CD4-positive, alpha-beta T cell (primary cell): Measurements from ENCODE around the gene S100A5. TPM values are rescaled to one million over a fixed set of nuclear protein-coding genes. Genes with fewer than 3 reads are reported as not detected.

Source experiments
- ATAC-seq: fragments of 200-7000 bp; cut with Tn5 transposase; one replicate; pipeline ENCODE4 v1.10.0; 2022; ENCODE audit warnings: mild to moderate bottlenecking; ENCODE audit not compliant: poor library complexity
- CTCF ChIA-PET: fragments of 350-600 bp; sonication (Branson Sonifier 250); formaldehyde crosslinking; loops from one replicate; lab custom pipeline; 2021; ENCODE audit warnings: antibody characterized with exemption, inconsistent platforms; lab: Charles Lee
- POLR2A ChIA-PET: fragments of 350-600 bp; sonication (Branson Sonifier 250); formaldehyde crosslinking; loops from one replicate; lab custom pipeline; 2021; ENCODE audit warnings: antibody characterized with exemption, inconsistent platforms; lab: Charles Lee
- DNase-seq, 14 experiments: peaks; one replicate each; pipeline ENCODE4 v3.0.0-alpha.2; 2013 to 2020; ENCODE audit warnings: mixed read lengths in 2 of 14
- H3K27ac ChIP-seq, 2 donors: one replicate each; pipeline versions ENCODE4 v1.5.1 to v1.7.0; 2013; ENCODE audit warnings: low read length in 2 of 2, low read depth in 1 of 2, mild to moderate bottlenecking in 1 of 2
- H3K27me3 ChIP-seq, 2 experiments: 1 replicate in 1 of 2; 2 replicates in 1 of 2; pipeline versions ENCODE4 v1.6.1 to v1.7.0; 2013; ENCODE audit warnings: low read length in 2 of 2, control low read depth in 1 of 2, mild to moderate bottlenecking in 1 of 2, moderate library complexity in 1 of 2; ENCODE audit not compliant: insufficient read depth in 2 of 2, control insufficient read depth in 1 of 2
- H3K36me3 ChIP-seq: one replicate; pipeline ENCODE4 v1.6.1; 2013; ENCODE audit warnings: low read length, control low read depth; ENCODE audit not compliant: insufficient read depth
- H3K4me1 ChIP-seq: one replicate; pipeline ENCODE4 v1.6.1; 2013; ENCODE audit warnings: low read length, control low read depth; ENCODE audit not compliant: insufficient read depth
- H3K4me3 ChIP-seq: one replicate; pipeline ENCODE4 v1.5.1; 2013; ENCODE audit warnings: mild to moderate bottlenecking, low read length, moderate library complexity
- H3K9me3 ChIP-seq, 2 experiments: 1 replicate in 1 of 2; 2 replicates in 1 of 2; pipeline versions ENCODE4 v1.6.1 to v1.7.0; 2013; ENCODE audit warnings: low read length in 2 of 2, mild to moderate bottlenecking in 2 of 2, control low read depth in 1 of 2, moderate library complexity in 1 of 2; ENCODE audit not compliant: control insufficient read depth in 1 of 2, insufficient read depth in 1 of 2
- H3K27ac Mint-ChIP-seq: one replicate; pipeline ENCODE4 v1.8.0; 2020; ENCODE audit warnings: mixed read lengths
- H3K27me3 Mint-ChIP-seq: one replicate; pipeline ENCODE4 v1.8.0; 2021; ENCODE audit warnings: mixed read lengths
- H3K36me3 Mint-ChIP-seq: one replicate; pipeline ENCODE4 v1.8.0; 2021; ENCODE audit warnings: low read depth, mixed read lengths
- H3K4me1 Mint-ChIP-seq: one replicate; pipeline ENCODE4 v1.8.0; 2021; ENCODE audit warnings: low read depth, mixed read lengths
- H3K4me3 Mint-ChIP-seq: one replicate; pipeline ENCODE4 v1.8.0; 2020; ENCODE audit warnings: mild to moderate bottlenecking, mixed read lengths
- H3K9me3 Mint-ChIP-seq: one replicate; pipeline ENCODE4 v1.8.0; 2020; ENCODE audit warnings: mixed read lengths
- CTCF ChIP-seq: fragments of 200-600 bp; IDR thresholded peaks from one replicate; pipeline ENCODE4 v1.8.0; 2022; ENCODE audit warnings: antibody characterized with exemption, mild to moderate bottlenecking
- intact Hi-C, 2 experiments: fragments of 100-400 bp; cut with DNase I in 1 of 2; cut with micrococcal nuclease in 1 of 2; formaldehyde crosslinking; loops; one replicate each; pipeline versions ENCODE4 v1.15.1 to v1.9.0; 2023 to 2025; cut with DNase I, micrococcal nuclease
- total RNA-seq, 174 experiments: library from RNA in 2 of 174; stranded (reverse) in 2 of 174; gene quantifications; one replicate each; pipeline ENCODE4 v1.2.3 and lab custom pipeline; 2021 to 2026

The S100A5 gene
- total RNA-seq, 2 experiments from 2014 or later, result 0.80 to 1.3 TPM

- H3K27ac Mint-ChIP-seq, result peak overlapping the region; percentile 98
- peaks cover 47% of the 10 kb centered on the region for H3K4me1 Mint-ChIP-seq
- H3K9me3 ChIP-seq, result no peaks in the 10 kb centered on the region
- H3K36me3 ChIP-seq, result peaks cover 20% of the 10 kb centered on the region
- no peak overlapping the region for H3K27ac ChIP-seq
- intact Hi-C loops, result loop anchor here in 1 of 2 experiments (2.0 to 5.0 kb wide), 2 partner anchors 19 to 84 kb away; partner anchors contain the start of gene CHTOP
- no peak overlapping the region for H3K4me3 ChIP-seq
- no peaks in the 10 kb centered on the region for H3K27me3 ChIP-seq
- CTCF ChIA-PET, result interaction anchor here (0.6 to 1.4 kb wide), 2 partner anchors 15 to 21 kb away, joined by 3 to 5 read pairs; no protein-coding TSS in a partner anchor
- DNase-seq (no peak), ATAC-seq (no peak)
- POLR2A ChIA-PET, result interaction anchor here (0.7 to 1.2 kb wide), 2 partner anchors 14 to 16 kb away, joined by 3 read pairs; no protein-coding TSS in a partner anchor
- H3K9me3 Mint-ChIP-seq, result no peaks in the 10 kb centered on the region
- H3K4me1 ChIP-seq, result peaks cover 62% of the 10 kb centered on the region
- peak overlapping the region; percentile 62 for H3K4me3 Mint-ChIP-seq
- no peak for TF ChIP-seq CTCF
- peaks cover 28% of the 10 kb centered on the region for H3K36me3 Mint-ChIP-seq
- no peaks in the 10 kb centered on the region for H3K27me3 Mint-ChIP-seq
Observed at GRCh38 chr1:153547560-153548551, 7.1 kb upstream of the S100A5 start.

- CTCF ChIA-PET, result interaction anchor here (1.4 to 6.4 kb wide), 2 partner anchors 13 to 22 kb away, joined by 3 to 55 read pairs; partner anchors contain the start of gene S100A6
- Mint-ChIP-seq H3K36me3 (peaks cover 34% of the 10 kb centered on the region), H3K4me1 (peaks cover 56% of the 10 kb centered on the region), H3K27me3 (no peaks in the 10 kb centered on the region), H3K4me3 (peak overlapping the region; percentile 88), H3K9me3 (no peaks in the 10 kb centered on the region), H3K27ac (peak overlapping the region; percentile 98)
- POLR2A ChIA-PET, result interaction anchor here (2.4 to 4.4 kb wide), 3 partner anchors 13 to 87 kb away, joined by 14 to 246 read pairs (median 40); partner anchors contain the start of genes CHTOP and S100A6
- H3K9me3 ChIP-seq, result no peaks in the 10 kb centered on the region
- no peaks in the 10 kb centered on the region for H3K27me3 ChIP-seq
- intact Hi-C loops, result loop anchor here in 1 of 2 experiments (2.0 to 5.0 kb wide), 2 partner anchors 20 to 85 kb away; partner anchors contain the start of gene CHTOP
- no peak for TF ChIP-seq CTCF
- no peak overlapping the region for H3K4me3 ChIP-seq
- DNase-seq (no peak), ATAC-seq (no peak)
- H3K27ac ChIP-seq, result peak overlapping the region; percentile 83 to 85
- peaks cover 71% of the 10 kb centered on the region for H3K4me1 ChIP-seq
- peaks cover 26% of the 10 kb centered on the region for H3K36me3 ChIP-seq
Observed at GRCh38 chr1:153546796-153547559, 6.2 kb upstream of the S100A5 start.

- intact Hi-C loops, result loop anchor here in 1 of 2 experiments (2.0 to 5.0 kb wide), 2 partner anchors 20 to 86 kb away; partner anchors contain the start of gene CHTOP
- ChIA-PET CTCF (interaction anchor here (0.6 to 6.4 kb wide), 3 partner anchors 13 to 36 kb away, joined by 4 to 55 read pairs (median 7); partner anchors contain the start of gene S100A6), POLR2A (interaction anchor here (1.3 to 4.4 kb wide), 4 partner anchors 12 to 237 kb away, joined by 3 to 246 read pairs (median 27); partner anchors contain the start of genes CHTOP and S100A6)
- H3K27ac Mint-ChIP-seq, result peak overlapping the region; percentile 98
- no peaks in the 10 kb centered on the region for H3K27me3 Mint-ChIP-seq
- Histone ChIP-seq H3K36me3 (peaks cover 26% of the 10 kb centered on the region), H3K9me3 (no peaks in the 10 kb centered on the region), H3K27me3 (no peaks in the 10 kb centered on the region), H3K27ac (peak overlapping the region; percentile 83 to 85), H3K4me3 (peak overlapping the region; percentile 82), H3K4me1 (peaks cover 77% of the 10 kb centered on the region)
- peaks cover 38% of the 10 kb centered on the region for H3K36me3 Mint-ChIP-seq
- no peak for TF ChIP-seq CTCF
- no peaks in the 10 kb centered on the region for H3K9me3 Mint-ChIP-seq
- H3K4me3 Mint-ChIP-seq, result peak overlapping the region; percentile 88
- no peak for DNase-seq
- ATAC-seq, result no peak
- H3K4me1 Mint-ChIP-seq, result peaks cover 62% of the 10 kb centered on the region
Observed at GRCh38 chr1:153546371-153546770, 5.6 kb upstream of the S100A5 start.
